ENCODE results near the gene CRYM. TPM values are rescaled to one million over a fixed set of nuclear protein-coding genes. Genes with fewer than 3 reads are reported as not detected.

Gene CRYM
- total RNA-seq, 1 donor from 2014 or later = 5.1 TPM

GRCh38 chr16:21244518-21245215 lies 33.4 kb downstream of the CRYM start:
- no peak for ATAC-seq

GRCh38 chr16:21242756-21243155 lies 35.3 kb downstream of the CRYM start:
- no peak for ATAC-seq

GRCh38 chr16:21239646-21240045 lies 38.4 kb downstream of the CRYM start:
- no peak for ATAC-seq

GRCh38 chr16:21236831-21237230 lies 41.3 kb downstream of the CRYM start:
- ATAC-seq = no peak

DNA sequence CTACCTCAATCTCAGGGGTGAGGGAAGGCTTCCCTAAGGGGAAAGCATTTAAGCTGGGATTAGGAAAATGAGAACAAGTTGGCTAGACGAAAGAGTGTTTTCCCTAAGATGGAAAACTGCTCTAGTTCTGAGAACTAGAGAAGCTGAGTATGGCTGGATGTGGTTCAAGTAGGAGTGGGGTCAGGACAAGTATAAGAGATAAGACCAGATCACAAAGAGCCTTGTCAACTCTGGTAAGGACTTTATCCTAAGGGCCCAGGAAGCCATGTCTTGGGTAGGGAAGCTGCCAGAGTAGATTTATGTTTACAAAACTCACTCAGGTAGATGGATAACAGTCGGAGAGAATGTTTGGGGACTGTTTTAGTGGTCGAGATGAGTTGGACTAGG lies 42.9 kb downstream of the CRYM start:
- no peak for ATAC-seq

- no peak for ATAC-seq
Observed at GRCh38 chr16:21233521-21234150, 44.5 kb downstream of the CRYM start, which contains the start of gene ANKS4B. Gene ANKS4B (plus strand): TSS chr16:21233699. CDS start chr16:21233738, 39 bp downstream.

DNA sequence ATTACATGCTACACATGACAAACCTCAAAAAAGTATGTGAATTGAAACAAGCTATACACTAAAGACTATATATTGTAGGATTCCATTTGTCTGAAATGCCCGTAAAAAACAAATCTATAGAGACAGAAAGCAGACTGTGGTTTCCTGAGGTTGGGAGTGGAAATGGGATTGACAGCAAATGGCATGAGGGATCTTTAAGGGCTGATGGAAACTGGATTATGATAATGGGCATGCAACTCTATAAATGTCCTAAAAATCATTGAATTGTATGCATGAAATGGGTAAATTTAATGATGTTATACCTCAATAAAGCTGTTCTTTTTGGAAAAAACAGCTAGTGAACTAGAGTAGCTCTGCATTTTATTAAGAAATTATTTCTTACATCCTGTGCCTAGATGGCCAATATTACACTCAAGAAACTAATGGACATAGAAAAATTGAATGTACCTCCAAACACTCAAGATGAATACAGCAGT lies 45.0 kb downstream of the CRYM start:
- no peak for ATAC-seq

GRCh38 chr16:21228361-21228872 lies 49.7 kb downstream of the CRYM start:
- no peak for ATAC-seq

DNA sequence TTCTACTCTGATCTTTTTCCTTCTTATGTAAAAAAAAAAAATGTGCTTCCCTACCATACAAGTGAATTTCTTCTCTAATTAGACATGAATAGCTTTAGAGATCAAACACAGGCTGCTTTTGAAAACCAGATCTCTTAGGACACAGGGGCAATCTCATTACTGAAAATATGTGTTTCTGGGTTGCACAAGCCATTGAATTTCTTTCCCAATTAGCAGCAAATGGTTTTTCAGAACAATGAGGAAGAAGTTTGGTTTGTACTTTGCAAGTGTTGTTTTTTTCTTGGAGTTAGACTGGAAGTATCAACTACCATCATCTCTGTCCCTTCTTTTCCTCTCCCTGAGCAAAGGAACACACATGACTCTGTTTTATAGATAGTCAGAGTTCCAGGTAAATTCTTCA lies 50.2 kb downstream of the CRYM start:
- ATAC-seq = no peak

DNA sequence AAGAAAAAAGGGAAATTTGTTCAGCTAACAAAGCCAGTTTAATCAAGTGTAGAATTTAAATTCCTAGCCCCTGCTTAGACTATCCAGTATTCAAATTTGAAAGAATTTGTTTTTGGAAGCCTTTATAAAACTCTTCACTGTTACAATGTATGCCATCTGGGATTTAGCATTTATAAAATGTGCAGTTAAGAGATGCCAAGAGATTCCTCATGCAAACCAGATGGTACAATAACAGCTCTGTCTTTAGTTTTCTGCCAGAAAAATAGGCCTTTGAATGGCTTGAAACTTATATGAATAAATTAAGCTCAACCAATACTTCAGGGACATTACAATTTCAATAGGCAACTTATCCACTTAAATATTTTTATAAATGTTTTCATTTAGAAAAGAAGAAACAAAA lies 51.3 kb downstream of the CRYM start:
- ATAC-seq = no peak

- ATAC-seq = no peak
Observed at GRCh38 chr16:21224800-21225199, 53.3 kb downstream of the CRYM start.

DNA sequence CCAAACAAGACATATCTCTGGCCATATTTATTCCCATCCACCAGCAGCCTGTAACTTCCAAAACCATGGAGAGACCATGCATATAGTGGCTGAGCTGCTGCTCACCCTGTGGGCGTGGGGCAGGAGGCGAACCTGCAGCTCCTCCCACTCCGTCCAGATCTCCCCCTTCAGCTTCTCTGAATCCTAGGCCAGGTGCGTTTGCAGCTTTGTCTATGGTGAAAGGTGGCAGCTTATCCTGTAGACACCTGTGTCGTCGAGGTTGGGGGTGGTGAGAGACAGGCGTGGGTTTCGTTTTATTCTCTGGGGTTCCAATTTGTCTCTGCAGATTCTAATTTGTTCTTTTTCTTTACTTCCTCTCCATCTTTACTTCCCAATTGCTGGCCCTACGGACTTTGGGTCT lies 54.3 kb downstream of the CRYM start:
- no peak for ATAC-seq

- ATAC-seq = no peak
Observed at GRCh38 chr16:21222495-21223337, 55.4 kb downstream of the CRYM start.

- no peak for ATAC-seq
Observed at GRCh38 chr16:21219551-21219950, 58.5 kb downstream of the CRYM start.

DNA sequence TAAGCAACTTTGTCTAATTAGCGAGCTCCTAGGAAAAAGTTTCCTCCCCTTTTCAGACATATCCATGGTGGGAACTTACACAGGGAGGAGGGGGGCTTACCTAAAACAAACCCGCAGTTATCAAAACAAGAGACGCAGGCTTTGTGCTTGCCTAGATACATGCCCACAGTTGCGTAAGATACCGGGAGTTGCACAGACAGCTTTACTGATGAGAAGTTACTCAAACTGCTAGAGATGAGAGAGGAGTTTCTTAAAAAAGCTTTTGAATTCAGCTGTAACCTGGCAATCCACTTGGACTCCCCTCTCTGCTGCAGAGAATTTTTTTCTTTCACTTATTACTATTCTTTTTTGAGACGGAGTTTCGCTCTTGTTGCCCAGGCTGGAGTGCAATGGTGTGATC lies 59.9 kb downstream of the CRYM start:
- ATAC-seq = no peak

GRCh38 chr16:21217121-21217520 lies 61.0 kb downstream of the CRYM start:
- ATAC-seq = no peak

DNA sequence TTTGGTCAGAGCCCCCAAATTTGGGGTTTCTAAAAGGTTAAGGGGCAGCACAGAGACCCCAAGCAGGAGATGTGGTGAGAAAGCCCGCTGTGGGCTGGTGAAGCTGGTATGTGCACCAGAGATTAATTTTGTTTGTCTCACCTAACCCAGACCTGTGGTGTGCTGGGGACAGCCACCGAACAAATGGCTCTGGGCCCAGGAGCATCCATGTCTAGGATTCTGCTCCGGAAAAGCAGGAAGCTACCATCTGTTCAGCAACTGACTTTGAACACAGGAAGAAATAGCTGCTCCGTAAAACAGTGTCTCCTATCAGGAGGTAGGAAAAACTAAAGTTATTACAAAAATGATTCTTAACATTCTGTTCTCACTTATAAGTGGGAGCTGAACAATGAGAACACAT lies 64.0 kb downstream of the CRYM start:
- no peak for ATAC-seq

GRCh38 chr16:21211486-21211885 lies 66.6 kb downstream of the CRYM start, which contains the start of gene ZP2:
Gene ZP2 (minus strand): TSS chr16:21211574. CDS start chr16:21211547, 27 bp downstream.
- no peak for ATAC-seq

Other genes starting within 250 kb of the CRYM start
- gene DNAH3, start 127.4 kb downstream of the CRYM start, total RNA-seq = 0.60 TPM
- 62.3 TPM for gene LDAF1, start 119.6 kb downstream of the CRYM start, total RNA-seq
- not detected for gene ZP2, start 66.7 kb downstream of the CRYM start, total RNA-seq
- gene ANKS4B, start 44.6 kb downstream of the CRYM start, total RNA-seq = not detected

Measured in esophagus mucosa (tissue), 1 donor.